Subcutaneous adipose tissue (tissue), 4 donors: ENCODE data around the gene UGT1A7. TPM values are rescaled to one million over a fixed set of nuclear protein-coding genes. Genes with fewer than 3 reads are reported as not detected.

Source experiments
- total RNA-seq, 4 donors: library from RNA; depleted of rRNA; stranded (reverse); fragments of >200 nt; gene quantifications; one replicate each; pipeline ENCODE4 v1.1.0, GENCODE V29; 2016
- TF ChIP-seq, protein P1 (sequence below): fragments of 450-650 bp; IDR thresholded peaks from one replicate; pipeline ENCODE4 v1.5.1; 2016; ENCODE audit warnings: low read depth, mild to moderate bottlenecking, control low read depth, antibody characterized with exemption, moderate library complexity

Gene UGT1A7
- total RNA-seq, 4 donors from 2014 or later: 0.88 TPM; not detected in 3

GRCh38 chr2:233791883-233792329 is 110.2 kb downstream of the UGT1A7 start:
- TF ChIP-seq, protein P1, sequence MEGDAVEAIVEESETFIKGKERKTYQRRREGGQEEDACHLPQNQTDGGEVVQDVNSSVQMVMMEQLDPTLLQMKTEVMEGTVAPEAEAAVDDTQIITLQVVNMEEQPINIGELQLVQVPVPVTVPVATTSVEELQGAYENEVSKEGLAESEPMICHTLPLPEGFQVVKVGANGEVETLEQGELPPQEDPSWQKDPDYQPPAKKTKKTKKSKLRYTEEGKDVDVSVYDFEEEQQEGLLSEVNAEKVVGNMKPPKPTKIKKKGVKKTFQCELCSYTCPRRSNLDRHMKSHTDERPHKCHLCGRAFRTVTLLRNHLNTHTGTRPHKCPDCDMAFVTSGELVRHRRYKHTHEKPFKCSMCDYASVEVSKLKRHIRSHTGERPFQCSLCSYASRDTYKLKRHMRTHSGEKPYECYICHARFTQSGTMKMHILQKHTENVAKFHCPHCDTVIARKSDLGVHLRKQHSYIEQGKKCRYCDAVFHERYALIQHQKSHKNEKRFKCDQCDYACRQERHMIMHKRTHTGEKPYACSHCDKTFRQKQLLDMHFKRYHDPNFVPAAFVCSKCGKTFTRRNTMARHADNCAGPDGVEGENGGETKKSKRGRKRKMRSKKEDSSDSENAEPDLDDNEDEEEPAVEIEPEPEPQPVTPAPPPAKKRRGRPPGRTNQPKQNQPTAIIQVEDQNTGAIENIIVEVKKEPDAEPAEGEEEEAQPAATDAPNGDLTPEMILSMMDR: no peak

GRCh38 chr2:233792720-233793119 is 111.0 kb downstream of the UGT1A7 start:
- TF ChIP-seq, protein P1: no peak

GRCh38 chr2:233793465-233794127 is 111.9 kb downstream of the UGT1A7 start:
- TF ChIP-seq, protein P1: no peak

- TF ChIP-seq, protein P1: no peak
Observed at GRCh38 chr2:233794128-233794658, 112.5 kb downstream of the UGT1A7 start.

- TF ChIP-seq, protein P1: no peak
Observed at GRCh38 chr2:233795735-233796171, 114.1 kb downstream of the UGT1A7 start.

- TF ChIP-seq, protein P1: no peak
Observed at GRCh38 chr2:233796254-233796653, 114.6 kb downstream of the UGT1A7 start.

GRCh38 chr2:233798335-233799086 is 116.8 kb downstream of the UGT1A7 start:
- TF ChIP-seq, protein P1: no peak
